Measurements from ENCODE around the gene RAB27A. TPM values are rescaled to one million over a fixed set of nuclear protein-coding genes. Genes with fewer than 3 reads are reported as not detected.

Gene RAB27A
- 9.2 to 13.8 TPM (median 11.1 TPM) in 5 replicates for total RNA-seq (2022; extraction: Qiagen RNA extraction)

DNA sequence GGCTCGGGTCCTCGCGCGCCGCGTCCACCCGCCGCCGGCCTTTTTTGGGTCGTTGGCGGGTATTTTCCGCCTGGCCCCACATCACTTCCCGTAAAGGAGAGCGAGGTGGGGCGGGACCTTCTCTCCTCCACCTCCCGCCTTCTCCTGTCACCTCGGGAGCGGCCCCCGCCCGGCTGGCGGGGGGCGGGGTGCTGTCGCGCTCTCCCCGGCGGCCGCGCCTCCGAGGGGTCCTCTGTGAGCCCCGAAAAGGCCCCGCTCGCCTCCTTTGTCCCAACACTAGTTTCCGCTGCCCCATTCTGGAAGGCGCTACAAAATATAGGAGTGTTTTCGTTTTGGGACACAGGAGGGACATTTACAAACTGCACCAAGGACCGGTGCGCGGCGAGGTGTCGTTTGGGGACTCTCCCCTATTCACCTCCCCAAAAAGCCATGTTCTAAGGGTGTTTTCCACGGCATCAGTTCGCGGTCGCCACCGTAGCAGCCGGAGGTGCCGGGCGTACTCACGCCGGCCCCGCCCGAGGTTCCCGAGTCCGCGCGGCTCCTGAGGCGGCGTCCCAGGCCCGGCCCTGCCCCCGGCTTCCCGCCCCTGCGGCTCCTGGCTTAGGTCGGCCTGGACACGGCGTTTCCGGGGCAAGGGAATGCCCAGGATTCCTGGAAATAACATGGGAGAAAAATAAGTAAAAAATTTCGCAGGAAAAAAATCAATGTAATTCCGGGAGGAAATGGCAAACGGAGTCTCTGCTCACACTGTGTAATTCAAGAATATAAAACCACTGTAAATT is at the start of gene RAB27A:
TSS of gene RAB27A (minus strand) at position 68 of the 782 bp plus-strand sequence. CDS start 54,879 bp downstream, outside the sequence.

DNA sequence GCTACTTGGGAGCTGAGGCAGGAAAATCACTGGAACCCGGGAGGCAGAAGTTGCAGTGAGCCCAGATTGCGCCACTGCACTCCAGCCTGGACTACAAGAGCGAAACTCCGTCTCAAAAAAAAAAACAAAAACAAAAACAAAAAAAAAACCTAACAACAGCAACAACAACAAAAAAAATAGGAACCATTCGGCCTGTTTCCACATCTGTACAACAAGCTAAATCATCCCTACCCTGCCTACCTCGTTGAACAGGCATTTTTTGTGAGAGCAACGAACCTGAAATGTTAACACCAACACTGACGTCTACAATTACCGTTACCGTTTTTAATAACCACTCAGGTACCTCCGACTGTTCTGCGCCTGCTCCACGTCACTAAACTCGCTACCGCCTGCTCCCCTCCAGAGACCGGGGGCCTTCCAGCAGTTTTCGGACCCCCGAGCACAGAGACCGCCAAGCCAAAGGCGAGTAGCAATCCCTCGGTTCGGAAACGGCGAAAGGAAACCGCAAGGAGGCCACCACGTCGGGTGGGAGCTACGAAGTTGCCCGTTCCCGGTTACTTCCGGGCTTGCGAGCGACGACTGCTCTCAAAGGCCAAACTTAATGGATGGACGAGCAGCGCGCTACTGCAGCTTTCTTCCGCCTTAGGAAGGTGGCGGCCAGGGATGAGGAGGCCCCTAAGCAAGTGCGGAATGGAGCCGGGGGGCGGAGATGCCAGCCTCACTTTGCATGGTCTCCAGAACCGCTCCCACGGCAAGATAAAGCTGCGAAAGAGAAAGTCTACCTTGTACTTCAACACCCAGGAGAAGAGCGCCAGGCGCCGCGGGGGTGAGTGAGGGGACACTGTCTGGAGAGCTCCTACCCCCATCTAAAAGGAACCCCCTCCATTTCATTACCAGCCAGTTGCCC is 29.2 kb upstream of the RAB27A start, which contains the start of the genes PIGB and PIGBOS1:
TSS of gene PIGB (plus strand) at position 635 of the 907 bp plus-strand sequence. CDS start at position 664, 29 bp downstream.
TSS of gene PIGBOS1 (minus strand) at position 536 of the 907 bp plus-strand sequence. CDS start 1,331 bp downstream, outside the sequence.

DNA sequence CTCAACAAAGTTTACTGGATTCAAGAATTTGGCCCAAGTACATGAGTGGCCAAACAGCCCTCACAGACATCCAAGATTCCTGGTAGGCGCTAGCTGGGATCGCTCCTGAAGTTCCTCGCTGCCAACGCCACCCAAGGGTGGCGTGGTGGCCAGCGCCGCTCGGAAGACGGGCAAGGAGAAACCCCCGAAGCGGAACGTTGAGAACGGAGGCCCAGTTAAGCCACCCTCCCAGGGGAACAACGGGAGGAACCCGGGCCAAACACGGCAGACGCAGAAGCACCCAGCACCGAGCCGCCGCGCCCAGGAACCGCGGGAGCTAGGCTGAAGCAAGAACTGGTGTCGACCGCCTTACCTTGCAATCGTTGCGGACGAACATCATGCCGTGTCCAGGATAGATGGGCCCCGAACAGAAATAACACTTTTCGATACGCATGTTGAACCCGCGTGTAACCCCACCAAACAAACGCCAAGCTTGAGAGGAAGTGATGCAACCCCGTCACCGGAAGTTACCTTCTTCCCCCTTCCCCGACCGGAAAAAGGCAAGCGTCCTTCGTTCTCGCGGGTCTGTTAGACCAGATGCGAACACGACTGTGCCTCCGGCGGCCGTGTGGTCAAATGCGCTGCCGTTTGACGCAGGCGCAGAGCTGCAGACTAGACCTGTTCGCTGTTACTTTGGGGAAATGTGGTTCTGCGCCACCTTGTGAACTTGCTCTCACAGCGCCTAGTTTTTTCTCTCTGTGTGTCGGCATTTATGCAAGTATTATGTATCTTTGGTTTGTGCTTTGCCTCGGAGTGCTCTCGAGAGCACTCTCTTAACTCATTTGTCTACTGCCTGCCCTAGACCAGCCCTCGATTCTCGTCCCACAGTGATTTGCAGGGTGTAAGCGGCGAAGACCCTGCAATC is 92.9 kb downstream of the RAB27A start, which contains the start of gene RSL24D1:
TSS of gene RSL24D1 (minus strand) at position 484 of the 904 bp plus-strand sequence. CDS start at position 433, 51 bp downstream.

Other genes with a start within 250 kb of the RAB27A start
- 92.5 to 105 TPM (median 93.8 TPM) in 5 replicates for gene RSL24D1, start 92.9 kb downstream of the RAB27A start, total RNA-seq (2022; extraction: Qiagen RNA extraction)
- 22.3 to 30.5 TPM (median 26.8 TPM) in 5 replicates for gene PIGBOS1, start 29.3 kb upstream of the RAB27A start, total RNA-seq (2022; extraction: Qiagen RNA extraction)
- gene PIGB, start 29.4 kb upstream of the RAB27A start, total RNA-seq (2022; extraction: Qiagen RNA extraction) = 10.5 to 15.1 TPM (median 12.0 TPM) in 5 replicates
- gene CCPG1, start 118.5 kb upstream of the RAB27A start, total RNA-seq (2022; extraction: Qiagen RNA extraction) = 33.8 to 43.6 TPM (median 39.4 TPM) in 5 replicates
- gene PIERCE2, start 118.7 kb upstream of the RAB27A start, total RNA-seq (2022; extraction: Qiagen RNA extraction) = 3.9 to 4.8 TPM (median 4.1 TPM) in 5 replicates
- gene DNAAF4, start 218.4 kb upstream of the RAB27A start, total RNA-seq (2022; extraction: Qiagen RNA extraction) = 8.0 to 9.8 TPM (median 8.2 TPM) in 5 replicates